ENCODE measurements around the gene ELP1.

DNA sequence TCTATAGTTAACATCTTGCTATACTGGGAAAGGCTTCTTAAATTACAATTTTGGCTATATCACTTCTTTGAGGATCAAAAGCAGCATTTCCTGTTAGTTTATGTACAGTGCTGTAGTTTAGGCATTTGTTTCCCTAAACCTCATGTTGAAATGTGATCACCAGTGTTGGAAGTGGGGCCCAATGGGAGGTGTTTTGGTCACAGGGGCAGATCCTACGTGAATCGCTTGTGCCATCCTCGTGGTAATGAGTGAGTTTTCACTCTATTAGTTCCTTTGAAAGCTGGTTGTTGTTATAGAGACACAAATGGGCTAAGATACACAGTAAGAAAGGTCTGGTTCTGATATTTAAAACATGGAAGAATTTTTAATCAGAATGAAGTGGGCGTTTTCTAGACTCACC, 66.1 kb downstream of the ELP1 start:
- no peak for TF ChIP-seq NR3C1 (IDR thresholded peaks at IDR 0.05)
- TF ChIP-seq, protein P1, sequence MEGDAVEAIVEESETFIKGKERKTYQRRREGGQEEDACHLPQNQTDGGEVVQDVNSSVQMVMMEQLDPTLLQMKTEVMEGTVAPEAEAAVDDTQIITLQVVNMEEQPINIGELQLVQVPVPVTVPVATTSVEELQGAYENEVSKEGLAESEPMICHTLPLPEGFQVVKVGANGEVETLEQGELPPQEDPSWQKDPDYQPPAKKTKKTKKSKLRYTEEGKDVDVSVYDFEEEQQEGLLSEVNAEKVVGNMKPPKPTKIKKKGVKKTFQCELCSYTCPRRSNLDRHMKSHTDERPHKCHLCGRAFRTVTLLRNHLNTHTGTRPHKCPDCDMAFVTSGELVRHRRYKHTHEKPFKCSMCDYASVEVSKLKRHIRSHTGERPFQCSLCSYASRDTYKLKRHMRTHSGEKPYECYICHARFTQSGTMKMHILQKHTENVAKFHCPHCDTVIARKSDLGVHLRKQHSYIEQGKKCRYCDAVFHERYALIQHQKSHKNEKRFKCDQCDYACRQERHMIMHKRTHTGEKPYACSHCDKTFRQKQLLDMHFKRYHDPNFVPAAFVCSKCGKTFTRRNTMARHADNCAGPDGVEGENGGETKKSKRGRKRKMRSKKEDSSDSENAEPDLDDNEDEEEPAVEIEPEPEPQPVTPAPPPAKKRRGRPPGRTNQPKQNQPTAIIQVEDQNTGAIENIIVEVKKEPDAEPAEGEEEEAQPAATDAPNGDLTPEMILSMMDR (IDR thresholded peaks at IDR 0.05), result no peak
- TF ChIP-seq, protein P2, sequence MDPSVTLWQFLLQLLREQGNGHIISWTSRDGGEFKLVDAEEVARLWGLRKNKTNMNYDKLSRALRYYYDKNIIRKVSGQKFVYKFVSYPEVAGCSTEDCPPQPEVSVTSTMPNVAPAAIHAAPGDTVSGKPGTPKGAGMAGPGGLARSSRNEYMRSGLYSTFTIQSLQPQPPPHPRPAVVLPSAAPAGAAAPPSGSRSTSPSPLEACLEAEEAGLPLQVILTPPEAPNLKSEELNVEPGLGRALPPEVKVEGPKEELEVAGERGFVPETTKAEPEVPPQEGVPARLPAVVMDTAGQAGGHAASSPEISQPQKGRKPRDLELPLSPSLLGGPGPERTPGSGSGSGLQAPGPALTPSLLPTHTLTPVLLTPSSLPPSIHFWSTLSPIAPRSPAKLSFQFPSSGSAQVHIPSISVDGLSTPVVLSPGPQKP (IDR thresholded peaks at IDR 0.05; ENCODE audit: low read depth, low read length), result no peak
